Metanephros (tissue), 2 donors: ENCODE data around the gene RAP1A. TPM values are rescaled to one million over a fixed set of nuclear protein-coding genes. Genes with fewer than 3 reads are reported as not detected.

ENCODE experiments used
- small RNA-seq: library from RNA; depleted of rRNA; stranded (forward); fragments of <200 nt; gene quantifications from one replicate; pipeline ENCODE3, GENCODE V24; 2014; ENCODE audit warnings: low replicate concordance
- total RNA-seq: library from RNA; depleted of rRNA; stranded (reverse); fragments of >200 nt; gene quantifications from one replicate; pipeline ENCODE4 v1.2.3, GENCODE V29; 2014

RAP1A gene
- total RNA-seq, result 27.1 TPM

DNA sequence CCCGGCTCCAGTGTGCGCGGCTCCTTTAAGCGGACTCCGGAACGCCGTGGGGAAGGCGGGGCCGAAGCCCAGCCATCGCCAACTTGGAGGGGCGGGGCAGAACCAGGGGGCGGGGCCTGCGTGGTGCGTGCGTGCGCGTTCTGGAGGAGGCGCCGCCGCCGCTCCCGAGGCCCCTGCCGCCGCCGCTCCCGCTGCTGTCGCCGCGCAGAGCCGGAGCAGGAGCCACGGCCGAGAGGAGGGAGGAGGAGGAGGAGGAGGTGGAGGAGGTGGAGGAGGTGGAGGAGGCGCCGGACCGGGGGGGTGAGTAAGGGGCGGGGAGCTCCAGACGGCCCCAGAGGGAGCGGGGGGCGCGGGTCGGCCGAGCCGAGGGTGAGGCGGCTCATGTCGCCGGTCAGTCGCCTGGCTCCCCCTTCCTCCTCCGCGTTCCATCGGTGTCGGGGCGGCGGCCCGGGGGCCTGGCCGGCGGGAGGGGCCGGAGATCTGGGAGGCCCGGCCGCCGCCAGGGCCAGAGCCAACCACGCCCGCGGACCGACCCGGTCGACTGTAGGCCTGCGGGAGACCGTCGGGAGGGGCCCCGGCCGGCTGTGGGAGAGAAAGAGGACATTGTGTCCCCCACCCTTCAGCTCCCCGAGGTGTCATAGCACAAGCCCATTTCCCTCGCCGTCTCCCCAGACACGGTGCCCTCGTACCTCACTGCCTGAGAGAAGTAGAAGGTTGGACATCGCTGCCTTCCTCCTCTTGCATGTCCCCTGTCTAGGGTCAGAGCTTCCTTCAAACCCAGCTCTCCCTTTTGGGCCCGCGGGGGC lies at the start of gene RAP1A:
Gene RAP1A, plus strand, starts transcription at position 155 of the 806 bp plus-strand sequence. CDS start 71,572 bp downstream, outside the sequence.

DNA sequence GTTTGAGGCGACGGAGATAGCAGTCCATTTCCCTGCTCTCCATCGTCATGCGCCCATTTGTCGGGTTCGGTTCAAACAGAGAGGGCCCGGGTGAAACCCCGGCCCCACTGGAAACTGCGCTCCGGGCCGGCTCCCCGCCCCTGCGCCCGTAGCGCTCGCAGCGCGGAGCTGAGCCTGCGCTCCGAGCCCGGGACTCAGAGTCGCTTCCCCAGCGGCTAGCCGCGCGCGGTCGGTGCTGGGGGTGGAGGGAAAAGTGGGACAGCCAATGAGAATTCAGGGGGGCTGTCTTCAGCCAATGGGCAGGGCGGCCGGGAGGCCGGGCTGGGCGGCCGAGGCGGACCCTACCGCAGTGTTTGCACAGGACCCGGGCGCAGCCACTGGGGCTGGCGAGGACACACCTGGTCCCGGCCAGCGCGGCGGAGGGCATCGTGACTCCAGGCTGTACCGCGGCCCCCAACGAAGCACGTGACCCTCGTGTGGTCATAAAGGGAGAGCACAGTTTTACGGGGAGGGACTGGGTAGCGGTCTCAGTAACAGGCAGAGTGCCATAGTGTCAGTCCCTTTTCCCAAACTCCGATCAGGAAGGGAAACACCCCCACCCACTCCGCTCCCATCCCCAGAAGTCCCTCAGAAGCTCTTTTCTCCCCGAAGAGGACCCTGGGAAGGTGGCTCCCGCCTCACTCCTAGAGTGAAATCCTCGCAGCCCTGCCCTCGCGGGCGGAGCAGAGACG lies 119.8 kb downstream of the RAP1A start, which contains the start of gene INKA2:
Gene INKA2, minus strand, starts transcription at position 202 of the 731 bp plus-strand sequence. Its CDS starts 153 bp downstream, at position 49.

DNA sequence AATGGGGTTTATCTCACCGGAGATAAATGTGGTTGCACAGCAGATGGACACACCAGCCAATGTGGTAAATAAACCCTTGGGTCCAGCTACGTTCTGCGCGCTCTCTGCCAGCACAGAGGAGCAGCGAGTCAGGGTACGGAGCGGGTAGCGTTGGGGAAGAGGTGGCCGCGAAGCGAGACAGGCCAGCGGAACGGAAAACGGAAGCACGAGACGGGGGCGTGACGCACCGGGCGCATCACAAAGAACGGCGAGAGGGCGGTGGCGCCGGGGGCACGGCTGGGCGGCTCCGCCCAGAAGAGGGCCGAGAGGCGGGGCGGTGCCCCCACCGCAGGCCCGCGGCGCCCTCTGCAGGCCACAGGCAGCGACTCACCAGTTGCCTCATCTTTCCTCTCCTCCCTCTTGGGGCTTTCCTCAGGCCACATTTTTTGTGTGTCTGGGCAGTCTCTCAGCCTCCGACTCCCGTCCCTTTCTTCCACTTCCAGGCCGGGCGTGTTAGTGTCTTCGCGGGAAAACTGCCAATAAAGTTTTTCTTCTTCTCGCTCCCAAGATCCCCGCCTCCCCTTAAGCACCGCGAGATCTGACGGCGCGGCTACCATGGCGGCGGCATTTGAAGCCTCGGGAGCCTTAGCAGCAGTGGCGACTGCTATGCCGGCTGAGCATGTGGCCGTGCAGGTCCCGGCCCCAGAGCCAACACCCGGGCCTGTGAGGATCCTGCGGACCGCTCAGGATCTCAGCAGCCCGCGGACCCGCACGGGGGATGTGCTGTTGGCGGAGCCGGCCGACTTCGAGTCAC lies 135.9 kb downstream of the RAP1A start, which contains the start of gene DDX20:
Gene DDX20, plus strand, starts transcription at position 571 of the 793 bp plus-strand sequence. Its CDS starts 24 bp downstream, at position 595.

Small RNA genes lying within 50 kb of the gene (small RNA-seq; reads per million reads assigned to genes)
- gene INKA2 (0.19 reads per million), gene RNU6-151P (not detected)

Other genes starting within 250 kb of the RAP1A start
- 2.0 TPM for gene OVGP1, start 192.1 kb upstream of the RAP1A start, total RNA-seq
- gene WDR77, start 170.5 kb upstream of the RAP1A start, total RNA-seq, result 24.2 TPM
- gene ATP5PB, start 170.3 kb upstream of the RAP1A start, total RNA-seq, result 262 TPM
- 2.9 TPM for gene C1orf162, start 145.8 kb upstream of the RAP1A start, total RNA-seq
- 0.88 TPM for gene ADORA3, start 116.2 kb upstream of the RAP1A start, total RNA-seq
- gene TMIGD3, start 116.2 kb upstream of the RAP1A start, total RNA-seq, result 0.47 TPM
- gene INKA2, start 119.6 kb downstream of the RAP1A start, total RNA-seq, result 10.5 TPM
- gene DDX20, start 136.1 kb downstream of the RAP1A start, total RNA-seq, result 16.2 TPM